GM21825 (cell line): ENCODE results near the gene ABCD3.
"Not testable (repeated sequence)": the region's sequence is repeated elsewhere in the genome, so short reads cannot be mapped to it uniquely, and the experiment has no call there.

Experiments used
- ATAC-seq: cut with Tn5 transposase; IDR thresholded peaks from one replicate; pipeline ENCODE4 v1.9.1; 2021; ENCODE audit warnings: mild to moderate bottlenecking, moderate library complexity; ENCODE audit not compliant: unreplicated experiment

Gene ABCD3

DNA sequence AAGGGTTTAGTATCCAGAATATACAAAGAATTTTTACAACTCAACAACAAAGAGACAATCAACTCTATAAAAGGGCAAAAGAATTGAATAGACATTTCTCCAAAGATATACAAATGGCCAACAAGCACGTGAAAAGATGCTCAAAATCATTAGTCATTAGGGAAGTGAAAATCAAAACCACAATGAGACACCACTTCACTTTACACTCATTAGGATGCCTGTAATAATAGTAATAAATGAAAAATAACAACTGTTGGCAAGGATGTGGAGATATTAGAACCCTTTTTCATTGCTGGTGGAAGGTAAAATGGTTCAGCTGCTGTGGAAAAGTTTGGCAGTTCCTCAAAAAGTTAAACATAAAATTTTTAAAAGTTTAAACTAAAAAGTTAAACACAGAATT is 7.0 kb upstream of the ABCD3 start:
- peak; percentile 63 for ATAC-seq

DNA sequence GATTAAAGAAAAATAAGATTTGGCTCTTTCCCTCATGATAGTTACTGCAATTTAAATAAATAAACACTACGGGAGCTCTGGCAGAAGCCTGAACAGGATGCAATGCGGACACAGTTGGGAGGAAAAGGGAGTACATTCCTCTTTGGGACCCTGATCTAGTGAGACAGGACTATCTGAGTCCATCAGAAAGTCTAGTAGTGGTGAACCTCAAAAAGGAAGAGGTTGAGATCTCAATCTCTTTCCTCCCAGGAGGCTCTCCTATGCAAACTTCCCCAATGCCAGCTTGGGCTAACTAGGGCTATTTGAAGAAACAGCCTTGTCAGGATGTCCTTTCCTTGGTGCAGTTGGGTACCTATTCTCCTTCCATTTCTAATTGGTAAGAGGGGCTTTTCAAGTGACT is 4.9 kb upstream of the ABCD3 start:
- ATAC-seq: no peak

DNA sequence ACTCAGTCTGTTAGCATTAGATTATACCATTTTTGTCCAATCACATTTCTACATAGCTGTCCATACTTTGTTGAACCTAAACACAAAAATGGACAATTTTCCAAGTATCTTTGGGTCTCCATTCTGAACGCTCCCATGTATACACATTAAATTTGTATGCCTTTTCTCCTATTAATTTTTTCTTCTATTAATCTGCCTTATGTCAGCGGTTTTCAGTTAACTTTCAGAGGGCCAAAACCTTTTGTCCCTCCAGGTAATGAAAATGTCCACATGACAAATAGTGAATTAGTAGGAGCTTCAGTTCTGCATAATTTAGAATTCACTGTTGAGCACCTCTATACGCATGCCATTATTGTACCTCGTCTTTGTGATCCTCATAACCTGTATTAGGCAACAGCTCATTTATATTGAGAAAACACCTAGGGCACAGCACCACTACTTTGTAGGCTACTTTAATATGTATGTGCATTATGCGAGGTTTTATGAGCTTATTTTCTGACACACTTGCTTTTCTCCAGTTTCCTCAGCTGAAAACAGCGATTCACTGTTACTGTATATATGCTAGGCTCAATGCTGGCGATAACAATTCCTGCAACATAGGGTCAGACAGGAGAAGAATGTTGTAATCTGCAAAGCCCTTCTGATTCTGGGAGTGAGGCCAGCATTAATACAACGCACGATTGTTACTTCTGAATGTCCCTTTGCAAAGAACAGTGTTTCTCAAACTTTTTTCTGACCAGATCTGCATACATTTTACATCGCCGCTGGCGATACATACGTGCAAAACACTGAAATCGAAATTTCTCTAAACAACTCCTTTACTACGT is 1.1 kb upstream of the ABCD3 start:
- no peak for ATAC-seq

- ATAC-seq: no peak
Measured at GRCh38 chr1:94417728-94417977, 536 bp upstream of the ABCD3 start.

- peak; percentile 18 for ATAC-seq
Measured at GRCh38 chr1:94418664-94419655, 771 bp downstream of the ABCD3 start.

- no peak for ATAC-seq
Measured at GRCh38 chr1:94422115-94422820, 4.1 kb downstream of the ABCD3 start.

DNA sequence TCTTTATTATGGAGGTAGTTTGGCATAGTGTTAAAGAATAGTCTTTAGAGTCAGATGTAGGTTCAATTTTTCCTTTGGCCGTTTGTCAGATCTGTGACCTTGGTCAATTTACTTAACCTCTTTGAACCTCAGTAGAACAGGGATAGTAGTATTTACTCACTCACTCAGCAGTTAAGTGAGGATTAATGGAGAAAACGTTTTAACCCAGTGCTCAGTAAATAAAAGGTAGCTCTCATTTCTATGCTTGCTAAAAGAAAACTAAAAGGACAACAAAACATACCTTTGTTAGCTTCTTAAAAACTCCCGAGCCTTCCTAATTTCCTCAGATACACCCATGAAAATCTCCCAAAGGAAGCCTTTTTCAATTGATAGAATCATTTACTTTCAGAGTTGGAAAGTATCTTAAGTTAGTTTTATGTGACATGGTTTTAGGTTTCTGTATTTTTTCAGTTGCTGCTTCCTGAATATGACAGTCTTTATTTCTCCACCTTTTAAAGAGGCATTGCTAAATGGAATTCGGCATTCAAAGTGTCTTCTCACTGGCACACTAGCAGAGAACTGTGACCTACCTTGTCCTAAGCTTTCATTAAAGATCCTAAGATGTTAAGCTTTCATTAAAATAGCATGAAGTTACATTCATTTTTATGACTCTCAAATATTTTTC is 7.8 kb downstream of the ABCD3 start:
- ATAC-seq: no peak

- not testable (repeated sequence) for ATAC-seq
Measured at GRCh38 chr1:94426485-94426870, 8.3 kb downstream of the ABCD3 start.

DNA sequence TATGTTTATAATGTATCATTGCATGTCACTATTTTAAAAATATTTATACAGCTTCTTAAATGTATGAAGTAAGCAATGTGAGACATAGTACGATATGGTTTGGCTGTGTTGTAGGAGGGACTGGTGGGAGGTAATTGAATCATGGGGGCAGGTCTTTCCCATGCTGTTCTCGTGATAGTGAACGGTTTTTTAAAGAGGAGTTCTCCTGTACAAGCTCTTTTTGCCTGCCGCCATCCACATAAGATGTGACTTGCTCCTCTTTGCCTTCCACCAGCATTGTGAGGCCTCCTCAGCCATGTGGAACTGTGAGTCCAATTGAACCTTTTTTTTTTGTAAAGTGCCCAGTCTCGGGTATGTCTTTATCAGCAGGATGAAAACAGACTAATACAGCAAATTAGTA is 10.3 kb downstream of the ABCD3 start:
- ATAC-seq: no peak

- ATAC-seq: not testable (repeated sequence)
Measured at GRCh38 chr1:94428927-94429528, 10.8 kb downstream of the ABCD3 start.

DNA sequence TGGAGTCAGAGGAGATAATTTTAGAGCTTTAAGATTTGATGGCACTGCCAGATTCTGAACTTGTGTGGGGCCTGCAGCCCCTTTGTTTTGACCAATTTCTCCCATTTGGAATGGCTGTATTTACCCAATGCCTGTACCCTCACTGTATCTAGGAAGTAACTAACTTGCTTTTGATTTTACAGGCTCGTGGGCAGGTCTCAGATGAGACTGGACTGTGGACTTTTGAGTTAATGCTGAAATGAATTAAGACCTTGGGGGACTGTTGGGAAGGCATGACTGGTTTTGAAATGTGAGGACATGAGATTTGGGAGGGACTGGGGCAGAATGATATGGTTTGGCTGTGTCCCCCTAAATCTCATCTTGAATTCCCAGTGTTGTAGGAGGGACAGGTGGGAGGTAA is 11.9 kb downstream of the ABCD3 start:
- not testable (repeated sequence) for ATAC-seq

GRCh38 chr1:94433866-94434265 is 15.7 kb downstream of the ABCD3 start:
- no peak for ATAC-seq

GRCh38 chr1:94434365-94435045 is 16.3 kb downstream of the ABCD3 start:
- ATAC-seq: no peak

DNA sequence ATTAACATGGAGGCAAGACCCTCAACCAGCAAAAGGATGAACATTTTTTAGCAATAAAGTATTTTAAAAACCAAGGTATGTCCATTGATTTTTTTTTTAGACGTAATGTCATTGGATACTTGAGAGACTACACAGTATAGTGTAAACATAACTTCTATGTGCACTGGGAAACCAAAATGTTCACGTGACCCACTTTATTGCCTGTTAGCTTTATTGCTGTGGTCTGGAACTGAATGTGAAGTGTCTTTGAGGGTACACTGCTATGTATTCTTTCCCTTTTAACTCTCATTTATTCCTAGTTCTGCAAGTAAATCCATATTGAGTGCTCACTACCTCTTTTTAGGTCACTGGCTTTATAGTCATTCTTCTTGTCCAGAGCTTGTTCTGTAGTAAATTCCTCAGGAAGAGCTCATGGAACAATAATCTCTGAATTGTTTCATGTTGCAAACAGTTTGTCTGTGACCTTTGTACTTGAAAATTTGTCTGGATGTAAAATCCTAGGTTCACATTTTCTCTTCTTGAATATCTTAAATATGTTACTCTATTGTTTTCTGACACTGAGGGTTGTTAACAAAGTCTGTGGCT is 20.6 kb downstream of the ABCD3 start:
- ATAC-seq: no peak

DNA sequence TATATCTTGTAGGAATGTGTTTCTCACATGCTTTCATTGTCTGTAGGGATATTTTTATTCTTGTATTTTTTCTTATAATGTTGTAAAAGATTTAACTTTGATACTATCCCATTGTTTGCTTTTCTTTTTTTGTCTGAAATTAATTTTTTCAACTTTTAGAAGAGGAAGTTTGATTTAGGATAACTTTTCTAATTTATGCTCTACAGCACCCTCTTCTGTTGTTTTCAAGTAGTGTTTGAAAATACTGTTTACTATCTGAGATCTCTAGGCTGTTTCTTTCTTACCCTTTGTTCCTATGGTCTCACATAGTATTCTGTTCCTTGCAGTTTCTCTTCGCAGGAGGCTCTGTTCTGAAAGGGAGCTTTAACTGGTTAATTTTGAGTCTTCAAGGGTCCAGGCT is 21.9 kb downstream of the ABCD3 start:
- no peak for ATAC-seq

- ATAC-seq: not testable (repeated sequence)
Measured at GRCh38 chr1:94443067-94443466, 24.9 kb downstream of the ABCD3 start.

DNA sequence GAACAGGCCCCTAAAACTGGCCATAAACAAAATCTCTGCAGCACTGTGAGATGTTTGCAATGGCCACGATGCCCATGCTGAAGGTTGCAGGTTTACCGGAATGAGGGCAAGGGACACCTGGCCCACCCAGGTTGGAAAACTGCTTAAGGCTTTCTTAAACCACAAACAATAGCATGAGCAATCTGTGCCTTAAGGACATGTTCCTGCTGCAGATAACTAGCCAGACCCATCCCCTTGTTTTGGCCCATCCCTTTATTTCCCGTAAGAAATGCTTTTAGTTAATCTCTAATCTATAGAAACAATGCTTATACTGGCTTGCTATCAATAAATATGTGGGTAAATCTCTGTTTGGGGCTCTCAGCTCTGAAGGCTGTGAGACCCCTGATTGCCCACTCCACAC is 26.6 kb downstream of the ABCD3 start:
- not testable (repeated sequence) for ATAC-seq

DNA sequence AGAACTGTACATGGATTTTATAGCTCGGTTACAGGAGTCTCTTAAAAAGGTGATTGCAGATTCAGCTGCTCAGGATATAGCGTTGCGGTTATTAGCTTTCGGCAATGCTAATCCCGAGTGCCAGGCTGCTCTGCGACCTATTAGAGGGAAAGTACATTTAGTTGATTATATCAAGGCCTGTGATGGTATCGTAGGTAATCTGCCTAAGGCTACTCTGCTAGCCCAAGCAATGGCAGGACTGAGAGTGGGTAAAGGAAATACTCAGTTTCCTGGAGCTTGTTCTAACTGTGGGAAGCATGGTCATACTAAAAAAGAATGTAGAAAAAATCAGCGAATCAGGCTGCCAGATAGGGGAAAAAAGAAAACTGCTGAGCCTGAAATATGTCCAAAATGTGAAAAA is 27.5 kb downstream of the ABCD3 start:
- not testable (repeated sequence) for ATAC-seq

- ATAC-seq: not testable (repeated sequence)
Measured at GRCh38 chr1:94446177-94446576, 28.0 kb downstream of the ABCD3 start.
